Measurements from ENCODE around the gene TOX2. TPM values are rescaled to one million over a fixed set of nuclear protein-coding genes. Genes with fewer than 3 reads are reported as not detected.

Gene TOX2
- total RNA-seq, 2 donors from 2014 or later: 2.4 to 3.4 TPM

DNA sequence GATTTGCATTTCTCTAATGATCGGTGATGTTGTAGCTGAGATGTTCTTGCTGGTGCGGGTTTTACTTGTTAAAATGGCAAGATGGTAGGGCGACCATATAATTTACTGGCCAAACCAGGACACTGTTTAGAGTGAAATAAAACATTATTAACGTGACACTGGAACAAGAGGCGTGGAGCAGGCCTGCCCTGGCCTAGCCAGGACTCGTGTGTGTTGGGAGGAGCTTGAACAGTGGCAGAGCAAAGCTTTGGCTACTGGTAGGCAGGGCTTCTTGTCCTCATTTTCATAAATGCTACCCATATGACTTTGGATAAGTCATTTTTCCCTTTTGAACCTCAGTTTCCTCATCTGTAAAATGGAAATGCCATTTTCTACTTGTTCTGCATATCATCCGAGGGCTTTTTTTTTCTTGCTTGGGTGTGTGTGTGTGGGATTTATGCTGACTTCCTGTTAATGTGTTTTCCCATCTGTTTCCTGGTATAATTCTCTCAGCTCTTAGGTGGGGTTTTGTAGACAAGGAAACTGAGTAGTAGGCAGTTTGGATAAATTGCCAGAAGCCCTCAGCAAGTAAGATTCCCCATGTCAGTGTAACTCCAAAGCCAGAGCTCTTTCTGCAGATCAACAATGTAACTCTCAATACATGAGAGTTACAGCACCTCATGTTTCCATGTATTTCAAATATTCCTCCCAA, 81.7 kb downstream of the TOX2 start:
- peaks cover 9% of the 10 kb centered on the region for H3K4me1 Mint-ChIP-seq
- WGBS, 2 experiments (ENCODE audit: insufficient coverage in 1 of 2, insufficient read length in 1 of 2): 93% methylated on average over 6 to 7 of the region's 7 CpGs
- H3K9me3 ChIP-seq (ENCODE audit: control insufficient read depth, low read length): no peaks in the 10 kb centered on the region
- no peak overlapping the region for H3K4me3 ChIP-seq (ENCODE audit: low read length)
- no peak overlapping the region for H3K9ac ChIP-seq (ENCODE audit: extremely low read depth, low read length, poor library complexity, severe bottlenecking)
- H3K27me3 ChIP-seq (ENCODE audit: control insufficient read depth, insufficient read depth, low read length, poor library complexity, severe bottlenecking): no peaks in the 10 kb centered on the region
- H3K4me3 Mint-ChIP-seq: no peak overlapping the region
- H3K27me3 Mint-ChIP-seq (ENCODE audit: insufficient read depth): no peaks in the 10 kb centered on the region
- H3K27ac ChIP-seq (ENCODE audit: low read depth, low read length): no peak overlapping the region
- H3K4me1 ChIP-seq (ENCODE audit: control insufficient read depth, insufficient read depth, low read length): peaks cover 8% of the 10 kb centered on the region
- DNase-seq: no peak
- TF ChIP-seq CTCF (conservative IDR thresholded peaks at IDR 0.05): no peak
- H3K36me3 ChIP-seq (ENCODE audit: control insufficient read depth, insufficient read depth, low read length): no peaks in the 10 kb centered on the region
- H3K27ac Mint-ChIP-seq: no peak overlapping the region
- H3K9me3 Mint-ChIP-seq: no peaks in the 10 kb centered on the region
- no peaks in the 10 kb centered on the region for H3K36me3 Mint-ChIP-seq (ENCODE audit: low read depth)

DNA sequence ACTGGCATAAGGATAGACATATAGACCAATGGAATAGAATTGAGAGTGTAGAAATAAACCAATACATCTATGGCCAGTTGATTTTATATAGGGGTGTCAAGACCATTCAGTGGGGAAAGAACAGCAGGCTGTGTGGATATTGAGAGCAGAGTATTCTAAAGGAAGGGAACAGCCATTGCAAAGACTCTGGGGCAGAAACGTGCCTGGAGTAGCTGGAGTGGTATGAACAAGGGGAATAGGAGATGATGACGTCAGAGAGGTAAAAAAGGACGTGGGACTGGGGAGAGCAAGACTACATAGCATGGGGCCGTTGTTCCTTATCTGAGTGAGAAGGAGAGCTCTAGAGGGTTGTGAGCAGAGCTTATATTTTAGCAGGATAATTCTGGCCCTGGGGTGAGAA, 85.2 kb downstream of the TOX2 start:
- WGBS, 2 experiments (ENCODE audit: insufficient coverage in 1 of 2, insufficient read length in 1 of 2): 72 to 77% methylated on average over 4 of the region's 4 CpGs
- H3K4me1 ChIP-seq (ENCODE audit: control insufficient read depth, insufficient read depth, low read length): peaks cover 5% of the 10 kb centered on the region
- H3K27ac ChIP-seq (ENCODE audit: low read depth, low read length): no peak overlapping the region
- Mint-ChIP-seq H3K27ac (no peak overlapping the region), H3K4me3 (no peak overlapping the region), H3K27me3 (ENCODE audit: insufficient read depth) (no peaks in the 10 kb centered on the region), H3K9me3 (no peaks in the 10 kb centered on the region), H3K4me1 (peaks cover 5% of the 10 kb centered on the region), H3K36me3 (ENCODE audit: low read depth) (no peaks in the 10 kb centered on the region)
- no peak for TF ChIP-seq CTCF (conservative IDR thresholded peaks at IDR 0.05)
- no peaks in the 10 kb centered on the region for H3K36me3 ChIP-seq (ENCODE audit: control insufficient read depth, insufficient read depth, low read length)
- no peak overlapping the region for H3K9ac ChIP-seq (ENCODE audit: extremely low read depth, low read length, poor library complexity, severe bottlenecking)
- H3K4me3 ChIP-seq (ENCODE audit: low read length): no peak overlapping the region
- no peaks in the 10 kb centered on the region for H3K9me3 ChIP-seq (ENCODE audit: control insufficient read depth, low read length)
- DNase-seq: no peak
- no peaks in the 10 kb centered on the region for H3K27me3 ChIP-seq (ENCODE audit: control insufficient read depth, insufficient read depth, low read length, poor library complexity, severe bottlenecking)

- Mint-ChIP-seq H3K4me3 (no peak overlapping the region), H3K27me3 (ENCODE audit: insufficient read depth) (no peaks in the 10 kb centered on the region), H3K4me1 (peaks cover 2% of the 10 kb centered on the region), H3K27ac (no peak overlapping the region), H3K9me3 (no peaks in the 10 kb centered on the region), H3K36me3 (ENCODE audit: low read depth) (no peaks in the 10 kb centered on the region)
- TF ChIP-seq CTCF (conservative IDR thresholded peaks at IDR 0.05): no peak
- H3K9me3 ChIP-seq (ENCODE audit: control insufficient read depth, low read length): no peaks in the 10 kb centered on the region
- H3K4me3 ChIP-seq (ENCODE audit: low read length): no peak overlapping the region
- no peaks in the 10 kb centered on the region for H3K4me1 ChIP-seq (ENCODE audit: control insufficient read depth, insufficient read depth, low read length)
- H3K27ac ChIP-seq (ENCODE audit: low read depth, low read length): no peak overlapping the region
- no peaks in the 10 kb centered on the region for H3K36me3 ChIP-seq (ENCODE audit: control insufficient read depth, insufficient read depth, low read length)
- no peaks in the 10 kb centered on the region for H3K27me3 ChIP-seq (ENCODE audit: control insufficient read depth, insufficient read depth, low read length, poor library complexity, severe bottlenecking)
- H3K9ac ChIP-seq (ENCODE audit: extremely low read depth, low read length, poor library complexity, severe bottlenecking): no peak overlapping the region
- no peak for DNase-seq
- WGBS, 2 experiments (ENCODE audit: insufficient coverage in 1 of 2, insufficient read length in 1 of 2): 87 to 88% methylated on average over 3 to 6 of the region's 6 CpGs
Measured at GRCh38 chr20:44001667-44002596, 87.3 kb downstream of the TOX2 start.
